ENCODE measurements around the gene GPR155.

Gene GPR155, protein sequence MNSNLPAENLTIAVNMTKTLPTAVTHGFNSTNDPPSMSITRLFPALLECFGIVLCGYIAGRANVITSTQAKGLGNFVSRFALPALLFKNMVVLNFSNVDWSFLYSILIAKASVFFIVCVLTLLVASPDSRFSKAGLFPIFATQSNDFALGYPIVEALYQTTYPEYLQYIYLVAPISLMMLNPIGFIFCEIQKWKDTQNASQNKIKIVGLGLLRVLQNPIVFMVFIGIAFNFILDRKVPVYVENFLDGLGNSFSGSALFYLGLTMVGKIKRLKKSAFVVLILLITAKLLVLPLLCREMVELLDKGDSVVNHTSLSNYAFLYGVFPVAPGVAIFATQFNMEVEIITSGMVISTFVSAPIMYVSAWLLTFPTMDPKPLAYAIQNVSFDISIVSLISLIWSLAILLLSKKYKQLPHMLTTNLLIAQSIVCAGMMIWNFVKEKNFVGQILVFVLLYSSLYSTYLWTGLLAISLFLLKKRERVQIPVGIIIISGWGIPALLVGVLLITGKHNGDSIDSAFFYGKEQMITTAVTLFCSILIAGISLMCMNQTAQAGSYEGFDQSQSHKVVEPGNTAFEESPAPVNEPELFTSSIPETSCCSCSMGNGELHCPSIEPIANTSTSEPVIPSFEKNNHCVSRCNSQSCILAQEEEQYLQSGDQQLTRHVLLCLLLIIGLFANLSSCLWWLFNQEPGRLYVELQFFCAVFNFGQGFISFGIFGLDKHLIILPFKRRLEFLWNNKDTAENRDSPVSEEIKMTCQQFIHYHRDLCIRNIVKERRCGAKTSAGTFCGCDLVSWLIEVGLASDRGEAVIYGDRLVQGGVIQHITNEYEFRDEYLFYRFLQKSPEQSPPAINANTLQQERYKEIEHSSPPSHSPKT

GRCh38 chr2:174486563-174487107 lies at the start of gene GPR155:
Gene GPR155 (minus strand): TSS chr2:174487029. CDS start chr2:174481956, 5,073 bp downstream.
- no peak for DNase-seq (ENCODE audit: low spot score)
- in situ Hi-C loops (cut with MboI; ENCODE audit: low pct_unique_long_range_greater_than_20kb, low sequenced_read_pairs, unreplicated experiment): no loop called here
- TF ChIP-seq, protein P1, sequence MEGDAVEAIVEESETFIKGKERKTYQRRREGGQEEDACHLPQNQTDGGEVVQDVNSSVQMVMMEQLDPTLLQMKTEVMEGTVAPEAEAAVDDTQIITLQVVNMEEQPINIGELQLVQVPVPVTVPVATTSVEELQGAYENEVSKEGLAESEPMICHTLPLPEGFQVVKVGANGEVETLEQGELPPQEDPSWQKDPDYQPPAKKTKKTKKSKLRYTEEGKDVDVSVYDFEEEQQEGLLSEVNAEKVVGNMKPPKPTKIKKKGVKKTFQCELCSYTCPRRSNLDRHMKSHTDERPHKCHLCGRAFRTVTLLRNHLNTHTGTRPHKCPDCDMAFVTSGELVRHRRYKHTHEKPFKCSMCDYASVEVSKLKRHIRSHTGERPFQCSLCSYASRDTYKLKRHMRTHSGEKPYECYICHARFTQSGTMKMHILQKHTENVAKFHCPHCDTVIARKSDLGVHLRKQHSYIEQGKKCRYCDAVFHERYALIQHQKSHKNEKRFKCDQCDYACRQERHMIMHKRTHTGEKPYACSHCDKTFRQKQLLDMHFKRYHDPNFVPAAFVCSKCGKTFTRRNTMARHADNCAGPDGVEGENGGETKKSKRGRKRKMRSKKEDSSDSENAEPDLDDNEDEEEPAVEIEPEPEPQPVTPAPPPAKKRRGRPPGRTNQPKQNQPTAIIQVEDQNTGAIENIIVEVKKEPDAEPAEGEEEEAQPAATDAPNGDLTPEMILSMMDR (IDR thresholded peaks at IDR 0.05; ENCODE audit: extremely low read depth, insufficient read depth, missing control alignments): peak; percentile 28

DNA sequence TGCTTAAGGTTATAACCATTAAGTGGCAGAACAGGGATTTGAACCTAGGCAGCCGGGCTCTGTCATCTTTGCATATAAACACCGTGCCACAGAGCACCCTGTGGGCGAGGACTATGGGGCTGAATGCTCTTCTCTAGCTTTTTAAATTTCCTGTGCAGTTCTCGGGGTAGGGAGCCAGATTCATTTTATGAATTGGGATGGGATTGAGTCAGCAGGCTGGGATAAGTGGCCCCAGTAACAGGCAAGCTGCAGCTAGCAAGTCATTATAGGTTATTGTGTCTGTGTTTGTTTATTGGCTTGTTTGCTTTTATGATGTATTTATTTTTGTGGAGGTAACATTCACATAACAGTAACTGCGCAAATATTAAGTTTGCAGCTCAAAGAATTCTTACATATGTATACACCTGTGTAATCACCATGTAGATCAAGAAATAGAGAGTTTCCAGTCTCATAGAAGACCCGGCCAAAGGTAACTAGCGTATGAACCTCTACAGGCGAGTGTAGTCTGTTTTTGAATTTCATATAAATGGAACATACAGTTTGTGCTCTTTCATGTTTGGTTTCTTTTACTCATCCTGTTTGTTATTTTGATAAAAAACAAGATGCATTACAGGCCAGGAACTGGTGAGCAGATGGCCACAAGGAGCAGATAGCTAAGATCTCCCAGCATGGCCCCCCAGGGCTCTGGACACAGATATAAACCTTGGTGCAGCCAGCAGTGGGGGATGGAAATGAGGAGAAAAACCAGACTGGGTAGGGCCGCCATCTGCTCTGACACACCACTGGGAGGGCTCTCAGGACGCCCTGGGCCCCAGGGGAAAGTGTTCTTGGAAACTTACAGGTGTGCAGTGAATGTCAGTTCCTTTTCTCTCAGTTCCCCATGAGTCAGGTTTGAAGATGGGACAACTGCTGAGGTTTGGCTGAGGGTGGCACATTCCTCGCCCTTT lies 49.2 kb upstream of the GPR155 start:
- TF ChIP-seq, protein P1 (IDR thresholded peaks at IDR 0.05; ENCODE audit: extremely low read depth, insufficient read depth, missing control alignments): no peak
- no peak for DNase-seq (ENCODE audit: low spot score)
- in situ Hi-C loops (cut with MboI; ENCODE audit: low pct_unique_long_range_greater_than_20kb, low sequenced_read_pairs, unreplicated experiment): no loop called here

DNA sequence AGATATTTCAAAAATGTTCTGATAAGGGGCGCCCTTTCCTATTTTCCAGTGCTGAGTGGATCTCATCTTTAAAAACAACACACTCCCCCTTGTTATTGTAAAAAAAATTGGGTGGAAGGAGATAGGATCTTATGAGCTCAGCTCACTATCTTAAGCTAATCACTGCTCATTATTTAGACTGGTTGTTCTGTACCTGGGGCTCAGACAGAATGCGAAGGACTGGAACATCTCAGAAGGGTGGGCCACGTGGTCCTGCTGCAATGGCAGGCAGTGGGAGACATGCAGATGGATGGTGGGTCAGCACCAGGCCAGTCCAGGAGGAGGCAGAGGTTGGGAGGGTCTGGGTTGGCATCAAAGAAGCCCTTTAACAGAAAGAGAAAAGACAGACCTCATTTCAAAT lies 48.3 kb upstream of the GPR155 start:
- no peak for DNase-seq (ENCODE audit: low spot score)
- in situ Hi-C loops (cut with MboI; ENCODE audit: low pct_unique_long_range_greater_than_20kb, low sequenced_read_pairs, unreplicated experiment): no loop called here
- TF ChIP-seq, protein P1 (IDR thresholded peaks at IDR 0.05; ENCODE audit: extremely low read depth, insufficient read depth, missing control alignments): no peak

- in situ Hi-C loops (cut with MboI; ENCODE audit: low pct_unique_long_range_greater_than_20kb, low sequenced_read_pairs, unreplicated experiment): loop anchor here (10.0 kb wide), 1 partner anchor 65 kb away; no protein-coding TSS in a partner anchor
- no peak for DNase-seq (ENCODE audit: low spot score)
- TF ChIP-seq, protein P1 (IDR thresholded peaks at IDR 0.05; ENCODE audit: extremely low read depth, insufficient read depth, missing control alignments): no peak
Measured at GRCh38 chr2:174529916-174530315, 43.1 kb upstream of the GPR155 start.

DNA sequence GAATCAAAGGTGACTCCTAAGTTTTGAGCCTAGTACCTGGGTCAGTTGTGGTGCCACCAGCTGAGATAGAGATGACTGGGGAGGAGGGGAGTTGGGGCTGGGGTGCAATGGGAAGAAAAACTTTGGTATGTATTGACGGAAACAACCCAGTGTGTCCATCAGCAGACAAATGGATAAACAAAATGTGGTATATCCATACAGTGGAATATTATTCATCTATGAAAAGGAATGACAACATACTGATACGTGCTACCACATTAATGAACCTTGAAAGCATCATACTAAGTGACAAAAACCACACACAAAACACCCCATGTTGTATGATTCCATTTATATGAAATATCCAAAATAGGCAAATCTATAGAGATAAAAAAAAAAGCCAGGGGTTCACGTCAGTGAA lies 41.1 kb upstream of the GPR155 start:
- in situ Hi-C loops (cut with MboI; ENCODE audit: low pct_unique_long_range_greater_than_20kb, low sequenced_read_pairs, unreplicated experiment): loop anchor here (10.0 kb wide), 1 partner anchor 63 kb away; no protein-coding TSS in a partner anchor
- DNase-seq (ENCODE audit: low spot score): no peak
- TF ChIP-seq, protein P1 (IDR thresholded peaks at IDR 0.05; ENCODE audit: extremely low read depth, insufficient read depth, missing control alignments): no peak
